Loucy (cell line): ENCODE results near the gene DCAF10.

Source experiments
- H2AFZ ChIP-seq: fragments of 200-600 bp; sonication (generic); 2 replicates; pipeline ENCODE4 v1.6.0; 2016; ENCODE audit warnings: antibody characterized with exemption, mild to moderate bottlenecking, low read length, moderate library complexity
- H3F3A ChIP-seq: fragments of 200-600 bp; 2 replicates; pipeline ENCODE4 v1.6.0; 2016; ENCODE audit warnings: antibody characterized with exemption, low read depth, mild to moderate bottlenecking
- H3K27me3 ChIP-seq: fragments of 200-600 bp; sonication (generic); 2 replicates; pipeline ENCODE4 v1.6.1; 2014; ENCODE audit warnings: low read length, mild to moderate bottlenecking; ENCODE audit not compliant: insufficient read depth, poor library complexity, severe bottlenecking
- H3K36me3 ChIP-seq: fragments of 200-600 bp; sonication (generic); 2 replicates; pipeline ENCODE4 v1.6.1; 2016; ENCODE audit warnings: low read length; ENCODE audit not compliant: insufficient read depth
- H3K4me1 ChIP-seq: fragments of 200-600 bp; sonication (generic); 2 replicates; pipeline ENCODE4 v1.5.1; 2014; ENCODE audit warnings: low read length, mild to moderate bottlenecking; ENCODE audit not compliant: insufficient read depth, poor library complexity, severe bottlenecking
- H3K4me2 ChIP-seq: fragments of 200-600 bp; sonication (generic); 2 replicates; pipeline ENCODE4 v1.6.0; 2014; ENCODE audit warnings: antibody characterized with exemption, low read length, low read depth, mild to moderate bottlenecking; ENCODE audit not compliant: poor library complexity, severe bottlenecking
- H3K4me3 ChIP-seq: fragments of 200-600 bp; sonication (generic); 2 replicates; pipeline ENCODE4 v1.5.1; 2014; ENCODE audit warnings: low read length, mild to moderate bottlenecking, mixed read lengths; ENCODE audit not compliant: poor library complexity, severe bottlenecking
- H3K79me2 ChIP-seq: fragments of 200-600 bp; sonication (generic); 2 replicates; pipeline ENCODE4 v1.6.1; 2014; ENCODE audit warnings: low read length; ENCODE audit not compliant: insufficient read depth
- H3K9ac ChIP-seq: fragments of 200-600 bp; sonication (generic); 2 replicates; pipeline ENCODE4 v1.6.0; 2014; ENCODE audit warnings: mild to moderate bottlenecking, low read depth, low read length, moderate library complexity; ENCODE audit not compliant: poor library complexity, severe bottlenecking
- H3K9me2 ChIP-seq: fragments of 200-600 bp; sonication (generic); replicated peaks from 2 replicates; pipeline ENCODE4 v1.6.1; 2016; ENCODE audit warnings: low read depth, low read length, mixed read lengths
- H3K9me3 ChIP-seq: fragments of 200-600 bp; sonication (generic); 2 replicates; pipeline ENCODE4 v1.6.1; 2014; ENCODE audit warnings: mild to moderate bottlenecking, antibody characterized with exemption, low read length, low read depth; ENCODE audit not compliant: insufficient read depth
- H4K20me1 ChIP-seq: fragments of 200-600 bp; sonication (generic); 2 replicates; pipeline ENCODE4 v1.6.0; 2014; ENCODE audit warnings: antibody characterized with exemption, low read length, mild to moderate bottlenecking; ENCODE audit not compliant: insufficient read depth, poor library complexity, severe bottlenecking
- CTCF ChIP-seq: fragments of 200-600 bp; sonication (generic); conservative IDR thresholded peaks from 2 replicates; pipeline ENCODE4 v1.5.1; 2014; ENCODE audit warnings: mild to moderate bottlenecking, antibody characterized with exemption, low read length
- EZH2phosphoT487 ChIP-seq: fragments of 200-600 bp; IDR thresholded peaks from 2 replicates; pipeline ENCODE4 v1.6.1; 2018; ENCODE audit warnings: antibody characterized with exemption, mild to moderate bottlenecking, moderate library complexity, borderline replicate concordance

The DCAF10 gene

GRCh38 chr9:37852222-37852621, 51.6 kb downstream of the DCAF10 start:
- Histone ChIP-seq H3K27me3 (no peaks in the 10 kb centered on the region), H3K79me2 (no peaks in the 10 kb centered on the region), H3K36me3 (no peaks in the 10 kb centered on the region), H3K4me1 (no peaks in the 10 kb centered on the region), H3F3A (no peaks in the 10 kb centered on the region), H3K9me3 (no peaks in the 10 kb centered on the region), H3K4me3 (no peak overlapping the region), H3K9me2 (no peaks in the 10 kb centered on the region), H3K4me2 (no peak overlapping the region), H3K9ac (no peak overlapping the region), H2AFZ (no peak overlapping the region), H4K20me1 (no peaks in the 10 kb centered on the region)
- TF ChIP-seq CTCF = no peak

DNA sequence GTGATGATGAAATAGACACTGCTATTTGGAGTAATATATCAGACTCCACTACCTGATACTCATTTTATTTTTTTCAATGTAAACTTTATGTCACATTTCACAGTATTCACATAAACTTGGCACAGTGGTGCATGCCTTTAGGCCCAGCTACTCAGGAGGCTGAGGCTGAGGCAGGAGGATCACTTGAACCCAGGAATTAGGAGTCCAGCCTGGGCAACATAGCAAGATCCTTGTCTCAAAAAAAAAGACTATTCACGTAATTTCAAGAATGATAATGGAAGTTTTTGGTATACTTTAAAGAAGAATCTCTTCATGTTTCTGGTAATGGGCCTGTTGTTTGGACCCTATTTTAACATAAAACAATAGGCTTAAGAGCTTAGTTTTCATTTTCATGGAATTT, 56.0 kb downstream of the DCAF10 start:
- H3K27me3 ChIP-seq = no peaks in the 10 kb centered on the region
- TF ChIP-seq CTCF = no peak
- no peak for TF ChIP-seq EZH2phosphoT487

DNA sequence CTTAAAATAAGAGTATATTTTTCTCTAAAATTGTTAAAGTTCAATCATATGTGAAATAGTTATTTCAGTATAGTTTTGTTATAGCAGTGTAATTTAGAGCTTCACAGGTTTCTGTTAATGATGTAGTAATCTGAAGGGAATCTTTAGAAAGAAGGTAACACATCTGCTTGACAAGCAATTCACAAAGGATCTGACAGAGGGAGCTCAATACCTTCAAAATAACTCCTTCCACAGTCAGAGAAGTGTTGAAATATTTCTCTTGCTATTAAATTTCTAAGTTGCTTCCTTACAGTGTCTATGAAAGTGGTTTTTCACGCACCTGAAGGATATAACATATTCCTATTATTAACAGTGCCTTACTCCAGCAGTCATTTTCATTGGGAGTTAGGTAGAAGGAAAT, 58.4 kb downstream of the DCAF10 start:
- Histone ChIP-seq H3K4me1 (no peaks in the 10 kb centered on the region), H3K9me2 (no peaks in the 10 kb centered on the region), H2AFZ (no peak overlapping the region), H4K20me1 (no peaks in the 10 kb centered on the region), H3K36me3 (peaks cover 25% of the 10 kb centered on the region; the same call in 1 of the 2 replicates), H3F3A (no peaks in the 10 kb centered on the region), H3K9ac (no peak overlapping the region), H3K4me2 (no peak overlapping the region), H3K4me3 (no peak overlapping the region), H3K79me2 (no peaks in the 10 kb centered on the region), H3K9me3 (no peaks in the 10 kb centered on the region), H3K27me3 (no peaks in the 10 kb centered on the region)
- TF ChIP-seq EZH2phosphoT487 = no peak
- peak; percentile 45 for TF ChIP-seq CTCF

More for the DNA sequence above, 56.0 kb downstream of the DCAF10 start:
- no peaks in the 10 kb centered on the region for H3F3A ChIP-seq
- H3K79me2 ChIP-seq = no peaks in the 10 kb centered on the region
- no peak overlapping the region for H2AFZ ChIP-seq
- no peaks in the 10 kb centered on the region for H3K9me3 ChIP-seq
- H3K4me1 ChIP-seq = no peaks in the 10 kb centered on the region
- no peak overlapping the region for H3K4me2 ChIP-seq
- H3K9me2 ChIP-seq = no peaks in the 10 kb centered on the region
- no peak overlapping the region for H3K4me3 ChIP-seq
- no peaks in the 10 kb centered on the region for H4K20me1 ChIP-seq
- H3K9ac ChIP-seq = no peak overlapping the region
- peaks cover 16% of the 10 kb centered on the region; the same call in 1 of the 2 replicates for H3K36me3 ChIP-seq
